ENCODE data around the gene STK38. TPM values are rescaled to one million over a fixed set of nuclear protein-coding genes. Genes with fewer than 3 reads are reported as not detected.

Gene STK38
- total RNA-seq, 1 donor from 2014 or later: 22.3 TPM

- TF ChIP-seq CTCF (IDR thresholded peaks at IDR 0.05; ENCODE audit: insufficient read depth, low read length, poor library complexity, severe bottlenecking): no peak
- Histone ChIP-seq H3K27me3 (ENCODE audit: control insufficient read depth, insufficient read depth, low read length) (no peaks in the 10 kb centered on the region), H3K36me3 (ENCODE audit: control insufficient read depth, insufficient read depth, low read length) (no peaks in the 10 kb centered on the region), H3K4me3 (ENCODE audit: low read depth, low read length) (no peak overlapping the region)
- no peak for DNase-seq (ENCODE audit: low read depth)
Observed at GRCh38 chr6:36525346-36525745, 21.9 kb downstream of the STK38 start.

- no peak for DNase-seq (ENCODE audit: low read depth)
- no peak for TF ChIP-seq CTCF (IDR thresholded peaks at IDR 0.05; ENCODE audit: insufficient read depth, low read length, poor library complexity, severe bottlenecking)
- H3K27me3 ChIP-seq (ENCODE audit: control insufficient read depth, insufficient read depth, low read length): no peaks in the 10 kb centered on the region
- no peak overlapping the region for H3K4me3 ChIP-seq (ENCODE audit: low read depth, low read length)
- no peaks in the 10 kb centered on the region for H3K36me3 ChIP-seq (ENCODE audit: control insufficient read depth, insufficient read depth, low read length)
Observed at GRCh38 chr6:36524871-36525270, 22.4 kb downstream of the STK38 start.

- TF ChIP-seq CTCF (IDR thresholded peaks at IDR 0.05; ENCODE audit: insufficient read depth, low read length, poor library complexity, severe bottlenecking): no peak
- no peak for DNase-seq (ENCODE audit: low read depth)
- no peak overlapping the region for H3K4me3 ChIP-seq (ENCODE audit: low read depth, low read length)
- no peaks in the 10 kb centered on the region for H3K27me3 ChIP-seq (ENCODE audit: control insufficient read depth, insufficient read depth, low read length)
- peaks cover 1% of the 10 kb centered on the region for H3K36me3 ChIP-seq (ENCODE audit: control insufficient read depth, insufficient read depth, low read length)
Observed at GRCh38 chr6:36523936-36524499, 23.3 kb downstream of the STK38 start.

DNA sequence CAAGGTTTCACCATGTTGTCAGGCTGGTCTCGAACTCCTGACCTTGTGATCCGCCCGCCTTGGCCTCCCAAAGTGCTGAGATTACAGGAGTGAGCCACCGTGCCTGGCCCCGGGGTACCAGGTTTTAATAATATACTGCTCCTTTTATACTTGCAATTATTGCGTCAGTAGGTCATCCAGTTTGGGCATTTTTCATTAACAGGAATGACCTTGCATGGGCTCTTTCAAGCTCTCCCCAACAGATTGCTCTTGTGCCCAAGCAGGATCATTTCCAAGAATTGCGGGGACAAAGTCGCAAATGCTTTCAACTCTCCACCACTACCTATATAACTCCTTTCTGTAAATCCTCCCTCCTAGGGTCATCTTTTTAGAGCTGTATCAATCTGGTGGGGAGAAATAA, 23.8 kb downstream of the STK38 start:
- H3K27me3 ChIP-seq (ENCODE audit: control insufficient read depth, insufficient read depth, low read length): no peaks in the 10 kb centered on the region
- H3K4me3 ChIP-seq (ENCODE audit: low read depth, low read length): no peak overlapping the region
- H3K36me3 ChIP-seq (ENCODE audit: control insufficient read depth, insufficient read depth, low read length): peaks cover 1% of the 10 kb centered on the region
- no peak for DNase-seq (ENCODE audit: low read depth)
- TF ChIP-seq CTCF (IDR thresholded peaks at IDR 0.05; ENCODE audit: insufficient read depth, low read length, poor library complexity, severe bottlenecking): no peak

- TF ChIP-seq CTCF (IDR thresholded peaks at IDR 0.05; ENCODE audit: insufficient read depth, low read length, poor library complexity, severe bottlenecking): no peak
- Histone ChIP-seq H3K4me3 (ENCODE audit: low read depth, low read length) (no peak overlapping the region), H3K36me3 (ENCODE audit: control insufficient read depth, insufficient read depth, low read length) (peaks cover 1% of the 10 kb centered on the region), H3K27me3 (ENCODE audit: control insufficient read depth, insufficient read depth, low read length) (no peaks in the 10 kb centered on the region)
- no peak for DNase-seq (ENCODE audit: low read depth)
Observed at GRCh38 chr6:36519352-36519751, 27.9 kb downstream of the STK38 start.

- Histone ChIP-seq H3K27me3 (ENCODE audit: control insufficient read depth, insufficient read depth, low read length) (no peaks in the 10 kb centered on the region), H3K4me3 (ENCODE audit: low read depth, low read length) (no peak overlapping the region), H3K36me3 (ENCODE audit: control insufficient read depth, insufficient read depth, low read length) (peaks cover 1% of the 10 kb centered on the region)
- DNase-seq (ENCODE audit: low read depth): no peak
- no peak for TF ChIP-seq CTCF (IDR thresholded peaks at IDR 0.05; ENCODE audit: insufficient read depth, low read length, poor library complexity, severe bottlenecking)
Observed at GRCh38 chr6:36517408-36517807, 29.9 kb downstream of the STK38 start.

Data from kidney epithelial cell (primary cell).